NCI-H2081 (cell line): ENCODE results near the gene LENG8.
"Not testable (repeated sequence)": the region's sequence is repeated elsewhere in the genome, so short reads cannot be mapped to it uniquely, and the experiment has no call there.

Experiments
- DNase-seq, 2 experiments: peaks; one replicate each; lab custom pipeline; 2025; lab: John Stamatoyannopoulos, UW

LENG8 gene

DNA sequence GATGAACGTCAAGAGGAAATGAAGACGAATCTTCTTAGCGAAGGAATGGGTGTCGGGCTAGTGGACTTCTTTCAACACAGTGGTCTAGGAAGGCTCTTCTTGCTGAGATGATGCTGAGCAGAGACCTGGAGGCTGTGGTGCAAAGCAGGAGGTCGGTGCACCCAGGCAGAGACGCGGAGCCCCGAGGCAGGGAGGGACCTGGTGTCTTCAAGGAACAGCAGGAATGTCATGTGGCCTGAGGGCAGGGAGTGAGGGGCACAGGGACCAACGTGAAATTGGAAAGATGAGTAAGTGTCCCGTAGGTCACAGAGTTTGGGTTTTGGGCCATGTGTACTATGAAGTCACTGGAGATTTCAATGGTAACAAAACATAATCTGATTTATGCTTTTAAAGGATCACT lies 35.5 kb downstream of the LENG8 start:
- no peak for DNase-seq

GRCh38 chr19:54485851-54486250 lies 36.9 kb downstream of the LENG8 start:
- no peak for DNase-seq

DNA sequence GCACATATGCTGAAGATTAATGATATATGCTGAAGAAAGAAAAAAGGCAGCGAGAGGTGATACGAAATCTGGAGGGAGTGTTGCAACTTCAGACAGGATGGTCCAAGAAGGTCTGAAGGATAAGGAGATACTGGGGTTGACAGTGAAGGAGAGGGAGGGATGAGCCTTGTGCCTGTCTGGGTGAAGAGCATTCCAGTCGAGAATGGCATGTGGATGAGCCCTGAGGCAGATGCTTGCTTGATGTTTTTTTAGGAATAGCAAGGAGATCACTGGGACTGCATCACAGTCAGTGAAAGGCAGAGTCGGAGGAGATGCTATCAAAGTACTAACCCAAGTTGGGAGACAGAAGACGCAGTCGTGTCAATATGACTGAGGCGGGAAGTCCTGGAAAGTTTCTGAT lies 40.3 kb downstream of the LENG8 start:
- DNase-seq: no peak

DNA sequence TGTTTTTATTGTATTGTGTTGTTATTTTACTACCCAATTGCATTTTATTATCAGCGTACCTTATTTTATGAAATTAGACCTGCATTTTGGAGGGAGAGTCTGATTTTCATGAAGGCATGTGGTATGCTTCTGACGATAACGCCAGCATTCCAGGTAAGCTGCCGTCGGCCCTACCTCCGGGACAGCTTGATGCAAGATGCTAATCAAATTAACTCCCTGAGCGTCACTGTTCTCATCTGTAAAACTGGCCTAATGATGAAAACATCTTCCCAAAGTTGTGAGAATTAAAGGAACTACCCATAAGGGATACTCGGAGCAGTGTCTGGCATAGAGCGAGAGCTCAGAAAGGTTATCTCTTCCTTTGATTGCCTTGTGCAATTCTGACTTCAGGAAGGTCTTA lies 40.8 kb downstream of the LENG8 start:
- no peak for DNase-seq

- DNase-seq: no peak
Measured at GRCh38 chr19:54492568-54492967, 43.6 kb downstream of the LENG8 start.

DNA sequence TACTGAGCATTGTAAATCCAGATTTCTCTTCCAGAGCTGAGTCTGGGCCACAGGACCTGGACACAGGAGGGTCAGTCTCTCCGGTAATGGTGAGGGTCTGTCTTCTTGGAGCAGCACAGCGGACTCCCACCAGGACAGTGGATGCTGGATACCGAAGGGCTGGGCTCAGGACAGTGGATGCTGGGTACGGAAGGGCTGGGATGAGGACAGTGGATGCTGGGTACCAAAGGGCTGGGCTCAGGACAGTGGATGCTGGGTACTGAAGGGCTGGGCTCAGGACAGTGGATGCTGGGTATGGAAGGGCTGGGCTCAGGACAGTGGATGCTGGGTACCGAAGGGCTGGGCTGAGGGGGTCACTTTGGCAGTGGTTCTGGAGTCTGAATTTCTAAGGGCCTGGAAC lies 44.1 kb downstream of the LENG8 start:
- not testable (repeated sequence) for DNase-seq

DNA sequence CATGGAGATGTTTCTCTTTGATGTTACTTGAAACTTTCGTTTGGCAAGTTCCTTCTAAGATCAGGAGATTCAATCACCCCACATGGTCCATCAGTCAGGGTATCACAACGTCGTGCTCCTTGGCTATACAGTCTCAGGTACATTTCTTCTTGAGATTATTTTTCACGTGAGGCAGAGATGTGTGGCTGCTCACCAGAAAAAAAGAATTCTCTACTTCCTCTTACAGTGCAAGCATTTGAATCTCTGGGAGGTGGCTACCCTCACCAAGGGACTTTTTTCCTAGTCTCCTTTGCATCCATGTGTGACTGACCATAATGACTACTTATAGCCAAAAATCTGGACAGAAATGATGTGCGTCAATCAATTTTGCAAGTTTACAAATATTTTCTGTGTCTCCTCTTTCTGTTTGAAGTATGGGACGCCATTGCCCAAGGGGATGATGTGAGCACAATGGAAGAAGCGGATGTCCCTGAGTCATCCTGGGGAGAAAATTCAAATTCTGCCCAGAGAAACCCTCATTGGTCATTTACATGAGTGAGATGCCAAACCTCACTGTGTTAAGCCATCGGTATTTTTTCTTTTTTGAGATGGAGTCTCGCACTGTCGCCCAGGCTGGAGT lies 45.1 kb downstream of the LENG8 start:
- no peak for DNase-seq

DNA sequence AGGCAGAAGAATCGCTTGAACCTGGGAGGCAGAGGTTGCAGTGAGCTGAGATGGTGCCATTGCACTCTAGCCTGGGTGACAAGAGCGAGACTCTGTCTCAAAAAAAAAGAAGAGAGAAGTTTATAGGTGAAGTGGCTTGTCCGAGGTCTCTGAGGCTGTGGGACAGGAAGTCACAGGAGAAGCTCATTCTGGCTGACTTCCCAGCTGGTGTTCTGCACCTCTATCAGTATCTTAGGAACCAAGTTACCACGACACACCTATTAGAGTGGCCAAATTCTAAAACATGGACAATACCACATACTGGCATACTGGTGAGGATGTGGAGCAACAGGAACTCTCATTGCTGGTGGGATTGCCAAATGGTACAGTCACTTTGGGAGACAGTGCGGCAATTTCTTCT lies 46.3 kb downstream of the LENG8 start:
- not testable (repeated sequence) for DNase-seq

GRCh38 chr19:54497747-54498450 lies 48.9 kb downstream of the LENG8 start:
- not testable (repeated sequence) for DNase-seq

GRCh38 chr19:54498451-54498772 lies 49.4 kb downstream of the LENG8 start:
- DNase-seq: not testable (repeated sequence)

DNA sequence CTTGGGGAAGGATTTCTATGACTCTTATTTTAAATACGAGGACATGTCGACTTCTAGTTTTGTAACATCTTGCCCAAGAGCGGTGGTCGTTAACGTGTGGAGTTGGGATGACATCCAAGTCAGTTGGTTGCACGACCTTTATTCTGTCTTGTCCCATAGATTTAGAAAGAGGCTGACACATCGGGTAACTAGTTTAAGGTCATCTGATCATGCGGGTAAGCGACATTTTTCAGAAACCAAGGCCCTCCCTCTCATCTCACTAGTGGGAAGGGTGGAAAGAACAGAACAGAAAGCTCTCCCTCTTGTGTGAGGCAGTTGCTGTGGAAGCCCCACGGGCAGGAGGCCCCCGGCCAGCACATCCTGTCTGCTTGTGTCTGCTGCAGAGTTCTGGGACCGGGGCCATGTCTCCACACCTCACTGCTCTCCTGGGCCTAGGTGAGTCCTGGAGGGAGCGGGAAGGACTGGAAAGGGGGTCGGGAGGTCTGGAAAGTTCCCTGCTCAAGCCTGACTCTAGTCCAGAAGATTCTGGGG lies 53.6 kb downstream of the LENG8 start, which contains the start of gene LAIR2:
Gene LAIR2, plus strand, starts transcription at position 314 of the 531 bp plus-strand sequence. Its CDS starts 88 bp downstream, at position 402.
- DNase-seq: no peak

- DNase-seq: not testable (repeated sequence)
Measured at GRCh38 chr19:54505542-54505941, 56.5 kb downstream of the LENG8 start.

GRCh38 chr19:54506079-54506478 lies 57.1 kb downstream of the LENG8 start:
- DNase-seq: no peak

- not testable (repeated sequence) for DNase-seq
Measured at GRCh38 chr19:54507038-54507717, 58.2 kb downstream of the LENG8 start.

DNA sequence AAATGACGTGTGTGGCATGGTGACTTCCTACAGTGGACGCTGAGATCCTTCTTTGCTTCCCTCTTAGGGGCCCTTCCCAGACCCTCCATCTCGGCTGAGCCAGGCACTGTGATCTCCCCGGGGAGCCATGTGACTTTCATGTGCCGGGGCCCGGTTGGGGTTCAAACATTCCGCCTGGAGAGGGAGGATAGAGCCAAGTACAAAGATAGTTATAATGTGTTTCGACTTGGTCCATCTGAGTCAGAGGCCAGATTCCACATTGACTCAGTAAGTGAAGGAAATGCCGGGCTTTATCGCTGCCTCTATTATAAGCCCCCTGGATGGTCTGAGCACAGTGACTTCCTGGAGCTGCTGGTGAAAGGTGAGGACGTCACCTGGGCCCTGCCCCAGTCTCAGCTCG lies 58.8 kb downstream of the LENG8 start:
- DNase-seq: no peak

- not testable (repeated sequence) for DNase-seq
Measured at GRCh38 chr19:54508487-54508886, 59.5 kb downstream of the LENG8 start.

- DNase-seq: not testable (repeated sequence)
Measured at GRCh38 chr19:54509200-54509940, 60.4 kb downstream of the LENG8 start.
